ENCODE measurements around the gene ENTR1. TPM values are rescaled to one million over a fixed set of nuclear protein-coding genes. Genes with fewer than 3 reads are reported as not detected.

The ENTR1 gene
- total RNA-seq, 1 donor from 2014 or later = 27.7 TPM

DNA sequence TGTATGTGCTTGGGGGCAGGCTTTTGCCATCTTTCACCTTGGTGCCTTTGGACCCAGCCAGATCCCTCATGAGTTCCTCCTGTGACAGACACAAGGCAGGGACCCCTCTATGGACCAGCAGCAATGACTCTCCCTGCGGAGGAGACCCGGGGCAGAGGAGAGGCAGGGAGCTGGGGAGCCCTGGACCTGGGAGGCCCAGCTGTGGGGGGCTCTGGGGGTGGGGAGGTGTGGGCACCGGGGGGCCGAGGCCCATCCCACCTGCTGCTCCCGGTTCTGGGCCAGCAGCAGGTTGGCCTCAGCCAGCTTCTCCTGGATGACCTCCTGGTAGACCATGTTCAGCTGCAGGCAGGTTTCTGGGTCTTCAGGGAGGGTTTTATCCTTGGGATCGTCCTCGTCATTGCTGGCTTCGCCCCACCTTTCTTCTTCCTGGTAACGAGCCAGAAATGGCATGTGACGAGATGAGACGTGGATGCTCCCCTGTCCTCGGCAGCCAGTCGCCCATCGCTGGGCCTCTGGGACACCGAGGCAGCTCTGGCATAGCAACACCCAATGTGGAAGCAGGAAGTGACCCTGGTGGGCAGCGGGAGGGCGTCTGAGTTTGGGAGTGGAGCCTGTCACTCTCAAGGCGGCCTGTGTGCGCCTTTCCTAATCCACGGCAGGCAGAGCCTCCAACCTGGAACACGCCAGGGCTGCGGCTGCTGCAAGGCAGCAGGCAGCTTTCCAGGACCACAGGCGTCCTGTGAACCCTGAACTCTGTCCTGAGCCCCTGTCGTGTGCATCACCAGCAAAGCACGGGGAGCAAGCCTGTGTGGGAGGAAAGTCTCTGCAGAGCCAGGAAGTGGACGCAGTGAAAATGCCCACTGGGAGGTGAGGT lies 14.8 kb downstream of the ENTR1 start:
- no peak for DNase-seq (ENCODE audit: low spot score in 2 of 2)
- H3K9me3 ChIP-seq = no peaks in the 10 kb centered on the region
- peaks cover 10 to 12% of the 10 kb centered on the region in 2 donors for H3K4me1 ChIP-seq
- no peak overlapping the region for H3K27ac ChIP-seq
- no peak overlapping the region for H3K4me3 ChIP-seq
- intact Hi-C loops (cut with DNase I) = no loop called here
- H3K36me3 ChIP-seq = peaks cover 48 to 64% of the 10 kb centered on the region in 2 donors
- no peaks in the 10 kb centered on the region for H3K27me3 ChIP-seq
- TF ChIP-seq, protein P1, sequence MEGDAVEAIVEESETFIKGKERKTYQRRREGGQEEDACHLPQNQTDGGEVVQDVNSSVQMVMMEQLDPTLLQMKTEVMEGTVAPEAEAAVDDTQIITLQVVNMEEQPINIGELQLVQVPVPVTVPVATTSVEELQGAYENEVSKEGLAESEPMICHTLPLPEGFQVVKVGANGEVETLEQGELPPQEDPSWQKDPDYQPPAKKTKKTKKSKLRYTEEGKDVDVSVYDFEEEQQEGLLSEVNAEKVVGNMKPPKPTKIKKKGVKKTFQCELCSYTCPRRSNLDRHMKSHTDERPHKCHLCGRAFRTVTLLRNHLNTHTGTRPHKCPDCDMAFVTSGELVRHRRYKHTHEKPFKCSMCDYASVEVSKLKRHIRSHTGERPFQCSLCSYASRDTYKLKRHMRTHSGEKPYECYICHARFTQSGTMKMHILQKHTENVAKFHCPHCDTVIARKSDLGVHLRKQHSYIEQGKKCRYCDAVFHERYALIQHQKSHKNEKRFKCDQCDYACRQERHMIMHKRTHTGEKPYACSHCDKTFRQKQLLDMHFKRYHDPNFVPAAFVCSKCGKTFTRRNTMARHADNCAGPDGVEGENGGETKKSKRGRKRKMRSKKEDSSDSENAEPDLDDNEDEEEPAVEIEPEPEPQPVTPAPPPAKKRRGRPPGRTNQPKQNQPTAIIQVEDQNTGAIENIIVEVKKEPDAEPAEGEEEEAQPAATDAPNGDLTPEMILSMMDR (IDR thresholded peaks at IDR 0.05) = no peak

DNA sequence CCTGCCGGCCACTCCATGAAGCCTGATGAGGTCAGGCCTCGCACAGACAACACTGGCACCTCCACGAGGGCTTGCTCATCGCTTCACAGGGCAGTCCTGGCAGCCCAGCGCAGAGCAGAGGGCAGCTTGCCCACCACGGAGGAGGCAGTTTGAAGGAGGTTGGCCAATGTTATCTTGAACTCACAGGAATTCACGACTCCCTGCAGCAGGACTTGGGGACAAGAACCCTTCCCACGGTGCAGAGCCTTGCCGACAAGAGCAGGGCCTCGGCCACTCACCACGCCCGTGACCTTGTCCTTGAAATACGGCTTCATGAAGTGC lies 15.4 kb downstream of the ENTR1 start:
- intact Hi-C loops (cut with DNase I) = no loop called here
- H3K9me3 ChIP-seq = no peaks in the 10 kb centered on the region
- H3K4me3 ChIP-seq = no peak overlapping the region
- no peak overlapping the region for H3K27ac ChIP-seq
- peaks cover 50 to 66% of the 10 kb centered on the region in 2 donors for H3K36me3 ChIP-seq
- peaks cover 8 to 9% of the 10 kb centered on the region in 2 donors for H3K4me1 ChIP-seq
- H3K27me3 ChIP-seq = no peaks in the 10 kb centered on the region
- no peak for DNase-seq (ENCODE audit: low spot score in 2 of 2)
- TF ChIP-seq, protein P1 (IDR thresholded peaks at IDR 0.05) = no peak

DNA sequence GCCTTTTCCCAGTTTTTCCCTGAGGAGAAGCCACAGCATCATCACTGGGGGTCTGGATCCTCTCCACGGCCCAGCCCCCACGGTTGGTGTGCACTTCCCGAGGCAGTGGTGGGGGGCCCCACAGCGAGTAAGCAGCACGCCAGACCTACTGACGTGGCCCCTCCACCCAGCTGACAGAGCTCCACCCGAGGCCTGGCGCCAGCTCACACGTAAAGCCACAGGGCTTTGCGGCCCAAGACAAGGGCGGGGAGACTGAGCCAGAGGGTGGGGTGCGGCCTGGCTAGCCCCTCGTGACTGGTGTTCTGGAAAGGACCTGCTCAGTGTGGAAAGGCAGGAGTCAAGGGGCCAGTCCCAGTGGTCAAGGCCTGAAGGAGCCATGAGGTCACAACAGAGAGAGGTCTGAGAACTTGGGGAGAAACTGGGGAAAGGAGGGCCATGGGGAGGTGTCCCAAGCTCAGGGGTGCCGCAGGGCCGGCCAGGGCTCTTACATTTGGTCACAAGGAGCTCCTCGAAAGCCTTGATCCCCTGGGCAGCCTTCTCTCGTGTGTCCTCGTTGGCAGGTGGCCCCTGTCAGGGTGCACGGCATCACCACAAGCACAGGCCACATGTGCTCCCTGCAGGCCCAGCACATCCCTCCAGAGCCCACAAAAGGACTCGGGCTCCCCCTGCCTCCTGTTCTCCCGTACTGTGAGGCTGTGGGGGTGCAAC lies 15.9 kb downstream of the ENTR1 start:
- Histone ChIP-seq H3K9me3 (no peaks in the 10 kb centered on the region), H3K4me1 (peaks cover 6 to 9% of the 10 kb centered on the region in 2 donors), H3K36me3 (peaks cover 55 to 71% of the 10 kb centered on the region in 2 donors), H3K27me3 (no peaks in the 10 kb centered on the region), H3K27ac (no peak overlapping the region), H3K4me3 (no peak overlapping the region)
- no peak for DNase-seq (ENCODE audit: low spot score in 2 of 2)
- intact Hi-C loops (cut with DNase I) = no loop called here
- TF ChIP-seq, protein P1 (IDR thresholded peaks at IDR 0.05) = no peak

DNA sequence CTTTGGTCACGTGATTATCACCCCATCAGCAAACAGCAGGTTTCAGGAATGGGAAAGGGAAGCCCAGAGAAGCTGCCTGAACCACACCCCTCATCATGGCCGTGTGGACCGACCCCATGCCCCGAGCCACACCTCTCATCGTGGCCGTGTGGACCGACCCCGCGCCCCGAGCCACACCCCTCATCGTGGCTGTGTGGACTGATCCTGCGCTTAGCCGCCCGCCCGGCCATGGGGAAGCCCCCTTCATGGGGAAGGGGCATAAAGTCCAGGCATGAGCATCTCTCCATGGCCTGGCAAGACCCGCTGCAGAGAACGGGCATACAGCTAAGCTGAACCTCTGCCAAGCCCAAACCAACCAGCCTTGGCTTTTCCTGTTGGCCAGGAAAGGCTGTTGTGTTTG lies 16.9 kb downstream of the ENTR1 start:
- Histone ChIP-seq H3K4me3 (no peak overlapping the region), H3K4me1 (peaks cover 0 to under 1% of the 10 kb centered on the region in 2 donors), H3K27me3 (no peaks in the 10 kb centered on the region), H3K27ac (no peak overlapping the region), H3K9me3 (no peaks in the 10 kb centered on the region), H3K36me3 (peaks cover 63 to 78% of the 10 kb centered on the region in 2 donors)
- no peak for DNase-seq (ENCODE audit: low spot score in 2 of 2)
- intact Hi-C loops (cut with DNase I) = no loop called here
- TF ChIP-seq, protein P1 (IDR thresholded peaks at IDR 0.05) = no peak

DNA sequence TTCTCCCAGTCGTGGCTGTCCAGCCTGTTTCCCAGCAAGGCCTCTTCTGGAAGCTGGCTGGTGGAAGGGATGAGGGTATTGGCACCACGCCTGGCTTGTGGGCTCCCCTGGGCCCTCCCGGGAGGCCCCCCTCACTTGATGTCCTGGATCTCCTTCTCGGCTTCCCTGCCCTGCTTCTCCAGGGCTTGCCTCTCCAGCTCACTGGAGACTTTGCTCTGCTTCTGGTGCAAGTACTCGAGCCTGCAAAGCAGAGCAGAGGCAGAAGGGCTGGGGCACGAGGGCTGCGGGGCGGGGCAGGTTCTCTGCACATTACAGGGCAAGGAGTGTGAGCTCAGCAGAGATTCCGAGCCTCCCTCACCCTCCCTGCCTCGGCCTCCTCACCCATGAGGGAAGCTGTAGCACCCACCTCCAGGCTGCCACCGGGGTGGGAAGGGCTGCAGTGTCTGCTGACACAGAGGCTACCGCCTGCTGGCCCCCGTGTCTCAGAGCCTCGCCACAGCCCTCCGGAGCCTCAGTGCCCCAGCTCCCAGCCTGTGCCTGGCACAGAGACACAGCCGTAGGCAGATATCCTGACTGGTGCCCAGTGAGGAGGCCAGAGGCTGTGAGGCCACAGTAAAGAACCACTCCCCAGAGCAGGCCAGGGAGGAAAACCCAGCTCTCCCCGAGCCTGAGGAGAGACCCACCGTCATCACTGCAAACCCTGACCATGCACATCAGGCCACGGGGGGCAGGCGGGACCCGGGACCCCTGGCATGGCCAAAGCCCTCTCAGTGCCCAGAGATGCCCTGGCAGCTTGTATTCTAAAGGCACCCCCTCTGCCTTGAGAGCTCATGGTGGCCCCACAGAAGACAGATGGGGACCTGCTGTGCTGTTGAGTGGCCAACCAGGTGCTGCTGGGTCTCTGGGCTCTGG lies 17.6 kb downstream of the ENTR1 start:
- no peak for DNase-seq (ENCODE audit: low spot score in 2 of 2)
- Histone ChIP-seq H3K4me1 (no peaks in the 10 kb centered on the region), H3K36me3 (peaks cover 69 to 82% of the 10 kb centered on the region in 2 donors), H3K9me3 (no peaks in the 10 kb centered on the region), H3K27me3 (no peaks in the 10 kb centered on the region), H3K4me3 (no peak overlapping the region), H3K27ac (no peak overlapping the region)
- TF ChIP-seq, protein P1 (IDR thresholded peaks at IDR 0.05) = no peak
- intact Hi-C loops (cut with DNase I) = no loop called here

Measured in ascending aorta (tissue), 2 donors.